ENCODE measurements around the gene PDGFRB.

DNA sequence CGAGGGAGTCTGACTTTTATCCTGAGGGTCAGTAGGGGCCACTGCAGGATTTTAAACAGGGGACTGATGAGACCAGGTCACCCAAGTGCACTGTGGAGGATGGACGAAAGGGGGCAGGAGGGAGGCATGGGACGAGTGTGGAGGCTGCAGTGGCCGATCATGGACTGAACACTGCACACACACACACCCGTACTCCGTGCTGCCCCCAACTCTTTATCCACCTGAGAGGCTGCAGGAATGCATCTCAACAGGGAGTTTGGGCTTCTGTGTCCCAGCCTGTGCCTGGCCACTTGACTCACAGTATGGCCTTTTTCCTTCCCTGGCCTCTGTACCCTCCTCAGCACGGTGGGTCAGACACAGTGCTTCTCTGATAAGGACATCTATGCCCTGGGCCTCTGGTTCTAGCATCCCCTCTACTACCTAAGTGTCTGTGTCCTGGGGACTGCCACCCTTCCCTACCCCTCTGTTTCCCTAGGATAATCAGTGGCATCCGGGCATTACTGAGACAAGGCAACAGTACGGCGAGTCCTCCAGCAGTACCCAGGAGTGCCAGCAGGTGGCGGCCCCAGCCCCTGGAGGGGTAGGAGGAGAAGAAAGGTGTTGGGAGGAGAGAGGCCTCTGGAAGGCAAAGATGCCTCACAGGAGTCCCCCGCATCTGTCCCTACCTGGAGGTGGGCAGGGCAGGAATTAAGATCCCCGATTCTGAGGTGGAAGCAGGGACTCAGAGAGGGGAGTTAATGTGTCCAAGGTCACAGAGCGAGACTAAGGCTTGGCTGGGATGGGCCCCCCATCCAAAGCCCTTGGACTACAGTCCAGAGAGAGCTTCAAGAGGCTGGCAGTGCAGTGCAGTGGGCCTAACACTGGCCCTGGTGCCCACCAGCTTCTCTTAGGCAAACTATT is 5.8 kb upstream of the PDGFRB start:
- TF ChIP-seq, protein P1, sequence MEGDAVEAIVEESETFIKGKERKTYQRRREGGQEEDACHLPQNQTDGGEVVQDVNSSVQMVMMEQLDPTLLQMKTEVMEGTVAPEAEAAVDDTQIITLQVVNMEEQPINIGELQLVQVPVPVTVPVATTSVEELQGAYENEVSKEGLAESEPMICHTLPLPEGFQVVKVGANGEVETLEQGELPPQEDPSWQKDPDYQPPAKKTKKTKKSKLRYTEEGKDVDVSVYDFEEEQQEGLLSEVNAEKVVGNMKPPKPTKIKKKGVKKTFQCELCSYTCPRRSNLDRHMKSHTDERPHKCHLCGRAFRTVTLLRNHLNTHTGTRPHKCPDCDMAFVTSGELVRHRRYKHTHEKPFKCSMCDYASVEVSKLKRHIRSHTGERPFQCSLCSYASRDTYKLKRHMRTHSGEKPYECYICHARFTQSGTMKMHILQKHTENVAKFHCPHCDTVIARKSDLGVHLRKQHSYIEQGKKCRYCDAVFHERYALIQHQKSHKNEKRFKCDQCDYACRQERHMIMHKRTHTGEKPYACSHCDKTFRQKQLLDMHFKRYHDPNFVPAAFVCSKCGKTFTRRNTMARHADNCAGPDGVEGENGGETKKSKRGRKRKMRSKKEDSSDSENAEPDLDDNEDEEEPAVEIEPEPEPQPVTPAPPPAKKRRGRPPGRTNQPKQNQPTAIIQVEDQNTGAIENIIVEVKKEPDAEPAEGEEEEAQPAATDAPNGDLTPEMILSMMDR (IDR thresholded peaks at IDR 0.05), result peak; percentile 87 to 92 (median 91)
- no peak for TF ChIP-seq POLR2A (IDR thresholded peaks at IDR 0.05)

Data from body of pancreas (tissue), 4 donors.